Myocyte (in vitro differentiated cells): ENCODE results near the gene TRIAP1. TPM values are rescaled to one million over a fixed set of nuclear protein-coding genes. Genes with fewer than 3 reads are reported as not detected.
A peak's percentile ranks its signal among the peaks of the same experiment; 100 is the strongest.
"Not testable (repeated sequence)": the region's sequence is repeated elsewhere in the genome, so short reads cannot be mapped to it uniquely, and the experiment has no call there.

Experiments used
- DNase-seq: peaks from one replicate; pipeline ENCODE4 v3.0.0-alpha.2; 2012; ENCODE audit warnings: low read depth
- polyA plus RNA-seq: library from polyadenylated mRNA; unstranded; fragments of >200 nt; gene quantifications from one replicate; pipeline ENCODE4 v1.2.1, GENCODE V29; 2012; ENCODE audit warnings: missing spikeins
- total RNA-seq: library from RNA; depleted of rRNA; stranded (reverse); fragments of >200 nt; gene quantifications from 2 replicates; pipeline ENCODE4 v1.2.3, GENCODE V29; 2014

TRIAP1 gene
- total RNA-seq, result 57.0 and 61.0 TPM in 2 replicates
- 59.6 TPM for polyA plus RNA-seq

DNA sequence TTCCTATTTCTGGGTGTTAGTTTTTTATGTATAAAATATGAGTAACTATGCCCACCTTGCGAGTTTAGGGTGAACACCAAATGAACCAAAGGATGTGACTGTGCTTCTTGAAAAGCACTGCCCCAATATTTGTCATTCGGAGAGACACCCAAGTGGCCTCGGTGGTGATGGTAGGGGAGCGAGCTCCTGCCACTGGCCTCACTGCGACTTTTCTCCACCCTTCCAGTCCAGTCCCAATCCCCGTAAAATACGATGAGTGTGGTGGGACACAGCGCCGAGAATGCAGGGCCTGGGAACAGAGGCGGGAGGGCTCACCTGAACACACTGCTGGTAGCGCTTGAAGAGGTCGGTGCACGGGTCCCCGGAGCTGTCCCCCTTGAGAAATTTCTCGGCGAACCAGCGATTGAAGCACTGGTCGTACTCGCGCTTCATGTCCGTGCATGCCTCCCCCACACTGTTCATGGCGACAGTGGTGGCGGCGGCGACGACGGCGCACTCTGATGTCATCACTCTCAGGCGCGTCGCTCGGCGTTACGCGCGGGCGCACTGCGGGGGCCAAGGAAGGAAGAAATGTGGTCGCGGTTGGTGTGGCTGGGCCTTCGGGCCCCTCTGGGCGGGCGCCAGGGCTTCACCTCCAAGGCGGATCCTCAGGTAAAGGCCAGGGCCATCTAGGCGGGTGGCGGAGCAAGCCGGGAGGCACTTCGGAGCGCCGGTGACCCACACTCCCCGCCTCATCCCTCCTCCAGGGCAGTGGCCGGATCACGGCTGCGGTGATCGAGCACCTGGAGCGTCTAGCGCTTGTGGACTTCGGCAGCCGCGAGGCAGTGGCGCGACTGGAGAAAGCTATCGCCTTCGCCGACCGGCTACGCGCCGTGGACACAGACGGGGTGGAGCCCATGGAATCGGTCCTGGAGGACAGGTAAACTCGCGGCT, at the start of gene TRIAP1, which contains the start of gene GATC:
TSS of gene TRIAP1 (minus strand) at position 474 of the 933 bp plus-strand sequence. CDS start at position 462, 12 bp downstream.
TSS of gene GATC (plus strand) at position 534 of the 933 bp plus-strand sequence. CDS start at position 571, 37 bp downstream.
- DNase-seq, result peak; percentile 82

GRCh38 chr12:120495186-120495730, 49.1 kb upstream of the TRIAP1 start:
- DNase-seq, result no peak

DNA sequence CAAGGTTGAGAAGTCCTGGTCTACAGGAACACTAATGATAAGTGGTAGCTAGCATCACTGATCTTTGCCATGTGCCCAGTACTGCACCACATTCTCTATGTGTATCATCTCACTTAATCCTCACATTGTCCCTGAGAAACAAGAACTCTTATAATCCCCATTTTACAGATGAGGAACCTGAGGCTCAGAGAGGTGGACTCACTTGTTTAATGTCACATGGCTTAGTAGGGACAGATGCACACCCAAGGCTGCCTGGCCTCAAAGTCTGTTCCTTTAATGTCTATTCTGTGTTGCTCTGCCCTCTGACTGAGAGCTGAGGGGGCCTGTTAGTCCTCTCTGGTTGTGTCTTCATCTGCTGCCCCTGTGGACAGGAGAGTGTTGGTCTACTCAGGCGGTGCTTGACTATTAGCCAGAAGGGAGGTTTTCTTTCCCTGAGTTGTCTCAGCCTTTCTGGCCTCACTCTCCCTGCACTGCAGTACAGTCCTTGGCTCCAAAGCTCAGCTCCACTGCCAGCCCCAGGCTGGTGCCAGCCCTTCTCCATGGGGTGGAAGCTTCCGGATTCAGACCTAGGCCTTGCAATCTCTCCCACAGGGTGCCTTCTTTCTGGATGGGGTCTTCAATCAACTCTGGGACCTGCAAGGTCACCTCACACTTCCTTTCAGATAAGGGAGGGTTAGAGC, 44.8 kb upstream of the TRIAP1 start:
- DNase-seq, result no peak

DNA sequence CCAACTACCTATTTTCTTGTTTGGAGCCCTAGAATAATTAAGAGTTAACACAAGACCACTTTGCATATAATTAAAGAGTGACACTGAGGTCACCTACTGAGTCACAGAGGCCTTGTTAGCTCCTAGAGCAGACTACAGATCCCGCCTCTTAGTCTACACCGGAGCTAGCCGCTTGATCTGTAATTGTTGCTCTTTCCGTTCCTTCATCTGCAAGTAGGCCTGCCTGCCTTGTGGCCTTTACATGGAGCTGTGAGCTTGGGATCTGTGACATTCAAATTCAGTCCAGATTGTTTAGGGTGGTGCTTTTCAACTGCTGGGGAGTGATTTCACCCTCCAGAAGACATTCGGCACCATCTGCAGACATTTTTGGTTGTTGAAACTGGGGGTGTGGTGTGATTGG, 44.1 kb upstream of the TRIAP1 start:
- DNase-seq, result no peak

DNA sequence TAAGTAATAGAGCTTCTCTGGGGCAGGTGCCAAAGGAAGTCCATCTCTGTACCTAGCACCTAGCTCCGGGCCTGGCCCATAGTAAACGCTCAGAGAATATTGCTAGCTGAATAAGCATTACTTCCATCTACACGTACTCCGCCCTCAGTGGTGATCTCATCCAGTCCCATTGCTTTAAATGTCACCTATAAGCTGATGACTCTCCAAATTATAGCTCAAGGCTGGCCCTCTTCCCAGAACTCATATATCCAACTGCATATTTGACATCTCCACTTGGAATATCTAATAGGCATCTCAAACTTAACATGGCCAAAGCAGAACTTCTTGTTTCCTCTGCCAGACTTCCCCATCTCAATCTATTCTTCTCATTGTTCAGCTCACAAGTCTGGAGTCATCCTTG, 42.8 kb upstream of the TRIAP1 start:
- no peak for DNase-seq

DNA sequence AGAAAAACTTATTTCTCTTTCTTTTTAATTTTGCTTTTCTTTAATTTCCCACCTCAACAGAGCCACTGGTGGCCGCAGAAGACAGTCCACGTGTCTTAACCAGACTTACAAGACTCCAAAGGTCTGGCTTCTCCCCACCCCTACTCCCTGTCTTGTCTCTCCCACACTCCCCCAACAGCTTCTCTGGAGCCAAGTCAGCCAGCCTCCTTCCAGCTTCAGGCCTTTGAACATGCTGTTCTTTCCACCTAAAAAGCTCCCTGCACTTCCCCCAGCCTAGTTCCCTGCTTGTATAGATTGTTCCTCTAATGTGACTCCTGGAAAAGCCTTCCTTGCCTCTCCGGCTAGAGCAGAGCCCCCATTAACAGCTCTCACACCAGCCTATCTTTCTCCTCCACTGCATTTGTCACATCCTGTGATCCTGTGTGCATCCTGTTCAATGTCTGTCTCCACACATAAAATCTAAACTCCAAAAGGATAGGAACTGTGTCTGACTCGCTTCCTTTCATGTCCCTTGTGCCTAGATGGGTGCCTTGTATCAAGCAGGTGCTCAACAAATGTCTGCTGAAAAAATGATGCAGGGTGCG, 42.0 kb upstream of the TRIAP1 start:
- no peak for DNase-seq

GRCh38 chr12:120487552-120487951, 41.4 kb upstream of the TRIAP1 start:
- DNase-seq, result not testable (repeated sequence)

GRCh38 chr12:120485961-120486881, 40.0 kb upstream of the TRIAP1 start:
- no peak for DNase-seq

DNA sequence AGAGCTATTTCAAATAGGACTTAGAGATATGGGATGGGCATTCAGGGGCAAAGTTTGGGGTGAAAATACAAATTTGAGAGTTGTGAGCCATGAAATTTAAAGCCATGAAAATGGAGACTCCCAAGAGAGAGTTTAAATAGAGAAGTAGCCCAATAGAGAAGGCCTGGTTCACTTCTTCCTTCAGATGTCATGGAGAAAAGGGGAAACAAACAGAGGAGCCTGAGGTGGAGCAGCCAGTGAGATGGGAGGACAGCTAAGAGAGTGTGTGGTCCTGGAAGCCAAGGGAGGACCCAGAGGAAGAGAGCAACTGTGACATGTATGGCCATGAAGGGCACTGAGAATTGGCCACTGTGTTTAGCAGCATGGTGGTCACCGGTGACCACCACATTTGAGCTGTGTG, 37.4 kb upstream of the TRIAP1 start:
- DNase-seq, result no peak

DNA sequence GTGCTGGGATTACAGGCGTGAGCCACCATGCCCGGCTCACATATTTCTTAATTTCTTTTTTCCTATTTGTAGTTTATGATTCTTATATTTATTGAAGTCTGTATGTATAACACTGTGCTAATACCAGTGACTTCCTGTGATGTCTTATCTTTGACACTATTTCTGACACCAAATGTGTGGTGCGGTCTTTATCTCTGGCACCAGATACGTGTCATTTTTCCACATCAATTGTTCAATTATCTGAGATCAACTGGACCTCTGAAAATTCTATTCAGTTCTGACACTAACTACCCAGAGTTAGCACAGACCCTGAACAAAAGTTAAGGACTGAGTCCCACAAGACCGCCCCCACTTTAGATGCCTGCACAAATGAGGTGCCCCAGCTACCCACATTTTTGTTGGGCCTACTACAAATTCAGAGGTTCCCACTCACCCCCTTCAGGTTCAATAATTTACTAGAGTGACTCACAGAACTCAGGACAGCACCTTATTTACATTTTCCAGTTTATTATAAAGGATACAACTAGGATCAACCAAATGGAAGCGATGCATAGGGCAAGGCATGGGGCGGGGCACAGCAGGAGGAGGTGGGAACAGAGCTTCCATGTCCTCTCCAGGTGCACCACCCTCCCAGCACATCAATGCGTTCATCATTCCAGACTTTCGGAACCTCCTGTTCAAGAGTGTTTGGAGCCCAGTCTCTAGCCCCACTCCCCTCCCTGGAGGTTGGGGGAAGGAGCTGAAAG, 35.0 kb upstream of the TRIAP1 start:
- DNase-seq, result no peak

DNA sequence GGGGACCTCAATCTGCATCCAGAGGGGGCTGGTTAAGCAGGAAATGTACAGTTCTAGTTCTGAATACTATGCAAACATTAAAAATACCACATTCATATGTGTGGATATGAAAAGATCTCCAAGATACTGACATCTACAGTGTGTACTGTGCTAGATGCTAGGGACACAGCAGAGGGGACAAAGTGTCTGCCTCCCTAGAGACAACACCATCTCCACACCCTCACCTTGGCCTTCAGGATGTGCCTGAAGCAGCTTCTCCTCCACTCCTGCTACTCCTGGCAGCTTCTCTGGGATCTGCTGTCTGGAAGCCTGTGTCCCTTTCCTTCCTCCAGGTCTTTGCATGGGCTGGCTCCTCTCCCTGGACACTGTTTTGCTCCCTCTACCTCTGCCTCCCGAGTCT, 34.0 kb upstream of the TRIAP1 start:
- DNase-seq, result no peak

GRCh38 chr12:120479458-120479857, 33.3 kb upstream of the TRIAP1 start:
- DNase-seq, result no peak

GRCh38 chr12:120475643-120476042, 29.5 kb upstream of the TRIAP1 start:
- DNase-seq, result no peak

DNA sequence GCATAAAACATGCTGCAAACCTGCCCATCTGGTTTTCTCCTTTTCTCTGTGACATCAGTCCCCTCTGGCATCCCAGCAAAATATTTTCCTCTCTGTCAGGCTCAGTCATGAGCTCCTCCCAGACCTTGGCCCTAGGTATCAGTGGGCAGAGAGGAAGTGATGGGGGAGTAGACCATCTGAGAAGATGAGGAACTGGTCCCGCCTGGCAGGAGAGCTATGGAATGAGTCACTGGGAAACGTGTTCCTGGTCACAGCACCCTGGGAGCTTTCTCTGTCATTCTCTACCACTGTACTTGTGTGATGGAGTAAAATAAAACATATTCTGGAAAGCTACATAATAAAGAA, 28.4 kb upstream of the TRIAP1 start:
- peak; percentile 36 for DNase-seq

- DNase-seq, result no peak
Observed at GRCh38 chr12:120473807-120474615, 27.8 kb upstream of the TRIAP1 start.

DNA sequence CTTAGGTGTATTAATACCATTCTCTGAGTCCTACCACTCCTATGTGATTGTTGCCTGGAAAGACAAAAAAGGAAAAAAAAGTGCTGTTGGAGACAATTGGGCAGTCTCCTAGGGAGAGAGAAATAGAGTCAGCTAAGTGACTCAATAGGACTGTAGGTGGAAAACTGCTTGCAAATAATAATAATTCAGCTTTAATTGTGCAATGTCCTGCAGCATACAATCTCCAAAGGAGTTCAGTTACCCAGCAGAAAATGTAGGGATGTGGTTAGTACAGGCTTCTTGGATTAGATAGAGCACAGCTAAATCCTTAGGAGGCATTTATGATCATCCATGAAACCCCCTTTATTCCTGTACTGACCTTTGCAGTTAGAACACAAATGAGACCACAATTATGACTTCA, 26.3 kb upstream of the TRIAP1 start:
- no peak for DNase-seq

- DNase-seq, result no peak
Observed at GRCh38 chr12:120470150-120470784, 24.1 kb upstream of the TRIAP1 start.

DNA sequence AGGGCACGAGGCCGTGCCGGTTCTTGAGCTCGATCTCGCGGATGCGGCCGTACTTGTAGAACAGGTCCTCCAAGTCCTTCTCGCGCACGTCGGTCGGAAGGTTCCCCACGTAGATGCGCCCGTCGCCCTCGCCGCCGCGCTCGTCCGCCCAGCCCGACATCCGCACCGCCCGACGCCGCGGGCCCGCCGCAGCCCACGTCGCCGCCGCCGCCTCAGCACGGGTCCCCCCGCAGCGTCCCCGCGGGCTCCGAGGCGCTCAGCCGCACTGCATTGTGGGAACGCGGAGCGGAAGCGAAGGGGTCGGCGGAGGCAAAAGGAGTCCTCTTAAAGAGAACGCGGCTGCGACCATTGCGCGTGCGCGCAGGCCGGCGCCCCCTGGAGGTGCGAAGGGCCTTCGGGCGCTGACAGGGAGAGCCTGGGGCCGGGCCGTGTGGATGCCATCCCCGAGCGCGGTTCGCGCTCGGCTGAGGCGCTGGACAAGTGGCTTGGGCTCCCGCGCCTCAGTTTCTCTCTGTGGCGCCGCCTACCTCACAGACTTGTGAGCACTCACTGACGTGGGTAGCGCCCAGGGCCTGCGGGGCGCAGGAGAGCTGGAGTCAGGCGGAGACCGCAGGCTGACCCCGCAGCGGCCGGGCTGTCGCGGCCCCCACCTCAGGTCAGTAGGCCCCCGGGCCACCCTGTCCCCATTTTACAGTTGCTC, 23.4 kb upstream of the TRIAP1 start, which contains the start of gene SRSF9:
TSS of gene SRSF9 (minus strand) at position 299 of the 700 bp plus-strand sequence. CDS start at position 160, 139 bp downstream.
- DNase-seq, result peak; percentile 97
